GM13977 (cell line): Measurements from ENCODE around the gene FBXW11.

Source experiments
- DNase-seq: peaks from one replicate; pipeline ENCODE4 v3.0.0; 2012; ENCODE audit warnings: low spot score
- CTCF ChIP-seq: IDR thresholded peaks from 2 replicates; pipeline ENCODE4 v1.5.1; 2012; ENCODE audit warnings: mild to moderate bottlenecking, control low read depth; ENCODE audit not compliant: insufficient read depth; ENCODE audit errors: extremely low read depth, missing control alignments
- in situ Hi-C: fragments of 300-500 bp; cut with MboI; formaldehyde crosslinking; loops from one replicate; pipeline ENCODE4 v1.12.0; 2022; ENCODE audit warnings: low sequenced_read_pairs, low pct_unique_long_range_greater_than_20kb, mixed read lengths, inconsistent platforms; ENCODE audit not compliant: unreplicated experiment

FBXW11 gene

GRCh38 chr5:172008111-172008455 is 1.6 kb upstream of the FBXW11 start:
- TF ChIP-seq CTCF, result no peak
- no peak for DNase-seq
- in situ Hi-C loops, result no loop called here

GRCh38 chr5:172007175-172008110 is 1.0 kb upstream of the FBXW11 start:
- in situ Hi-C loops, result no loop called here
- TF ChIP-seq CTCF, result no peak
- DNase-seq, result no peak

- in situ Hi-C loops, result no loop called here
- TF ChIP-seq CTCF, result no peak
- DNase-seq, result no peak
Measured at GRCh38 chr5:172005708-172006320, 624 bp downstream of the FBXW11 start.

- TF ChIP-seq CTCF, result no peak
- DNase-seq, result no peak
- in situ Hi-C loops, result no loop called here
Measured at GRCh38 chr5:172004824-172005237, 1.6 kb downstream of the FBXW11 start.

DNA sequence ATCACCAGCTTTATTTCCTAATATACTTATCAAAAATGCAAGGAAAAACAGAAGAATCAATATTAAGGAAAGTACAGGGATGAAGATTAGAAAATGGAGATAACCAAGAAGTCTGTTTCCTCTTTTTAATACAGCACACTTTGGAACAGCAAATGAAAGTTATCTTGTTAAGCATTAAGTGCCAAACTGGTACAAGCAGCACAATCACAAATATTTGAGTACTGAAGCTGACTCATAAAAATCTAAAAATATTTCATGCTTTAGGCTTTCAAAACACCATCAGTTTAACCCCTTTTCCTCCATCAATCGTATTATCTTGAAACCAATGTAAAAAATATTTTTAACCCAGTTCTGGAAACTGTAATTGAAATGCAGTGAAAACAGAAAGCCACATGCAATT is 2.7 kb downstream of the FBXW11 start:
- no peak for DNase-seq
- in situ Hi-C loops, result no loop called here
- TF ChIP-seq CTCF, result no peak

GRCh38 chr5:172002840-172003512 is 3.5 kb downstream of the FBXW11 start:
- no peak for TF ChIP-seq CTCF
- in situ Hi-C loops, result no loop called here
- no peak for DNase-seq
